Stomach smooth muscle (tissue), 2 donors: ENCODE measurements around the gene RAB34.

ENCODE experiments used
- H3K27ac ChIP-seq: one replicate; pipeline ENCODE4 v1.7.0; 2013; ENCODE audit warnings: mild to moderate bottlenecking, low read length, inconsistent platforms
- H3K27me3 ChIP-seq, 2 donors: one replicate each; pipeline ENCODE4 v1.7.0; 2013; ENCODE audit warnings: low read length in 2 of 2; ENCODE audit not compliant: insufficient read depth in 2 of 2, control insufficient read depth in 1 of 2
- H3K36me3 ChIP-seq, 2 donors: one replicate each; pipeline ENCODE4 v1.7.0; 2013; ENCODE audit warnings: low read length in 2 of 2; ENCODE audit not compliant: control insufficient read depth in 2 of 2, insufficient read depth in 2 of 2
- H3K4me1 ChIP-seq: one replicate; pipeline ENCODE4 v1.7.0; 2013; ENCODE audit warnings: low read length; ENCODE audit not compliant: control insufficient read depth, insufficient read depth
- H3K4me3 ChIP-seq, 2 donors: one replicate each; pipeline ENCODE4 v1.7.0; 2013; ENCODE audit warnings: low read length in 2 of 2
- H3K9ac ChIP-seq, 2 donors: one replicate each; pipeline ENCODE4 v1.7.0; 2013; ENCODE audit warnings: low read length in 2 of 2, mild to moderate bottlenecking in 1 of 2
- H3K9me3 ChIP-seq, 2 donors: one replicate each; pipeline ENCODE4 v1.7.0; 2013; ENCODE audit warnings: low read length in 2 of 2; ENCODE audit not compliant: control insufficient read depth in 2 of 2
- donor health status: healthy.
- donor health status: Pancreatic carcinoma.

Gene RAB34

DNA sequence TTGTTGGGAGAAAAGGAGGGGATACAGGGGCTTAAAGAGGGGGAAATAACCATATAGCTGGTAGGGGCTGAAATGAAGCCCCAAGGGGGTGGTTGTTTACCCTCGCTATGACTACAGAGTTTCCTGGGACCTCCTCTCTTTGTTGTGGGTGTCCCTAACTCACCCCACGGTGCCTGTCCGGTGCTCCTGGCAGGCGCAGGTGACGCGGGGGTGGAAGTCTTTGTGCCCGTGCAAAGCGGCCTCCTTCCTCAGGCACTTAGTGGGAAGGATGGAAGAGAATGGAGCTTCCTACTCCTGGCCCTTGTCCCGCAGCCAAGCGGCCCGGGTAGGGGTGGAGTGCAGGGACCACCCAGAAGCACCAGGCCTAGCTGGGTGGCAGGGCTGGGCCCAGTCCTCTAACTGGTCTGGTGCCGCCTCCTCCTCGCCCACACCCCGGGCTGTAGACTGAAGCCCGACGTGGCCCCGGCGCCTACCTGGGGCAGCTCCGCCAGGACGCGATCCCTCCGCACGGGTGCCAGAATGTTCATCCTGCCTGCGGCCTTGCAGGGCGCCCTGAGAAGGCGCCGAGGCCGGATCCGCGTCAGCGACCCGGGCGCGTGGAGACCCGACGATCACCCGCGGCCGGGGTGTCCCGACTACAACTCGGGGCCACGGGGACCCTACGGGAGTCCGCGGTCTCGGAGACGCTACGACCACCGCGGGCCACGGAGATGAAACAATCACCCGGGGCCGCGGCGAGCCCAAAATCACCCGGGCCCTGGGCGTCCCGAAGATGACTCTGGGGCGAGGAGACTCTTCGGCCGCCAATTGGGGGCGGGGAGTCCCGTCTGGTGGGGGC is 709 bp downstream of the RAB34 start:
- H3K4me1 ChIP-seq: peaks cover 49% of the 10 kb centered on the region
- H3K27ac ChIP-seq: peak overlapping the region; percentile 89
- peaks cover 17 to 27% of the 10 kb centered on the region in 2 donors for H3K36me3 ChIP-seq
- H3K27me3 ChIP-seq: no peaks in the 10 kb centered on the region
- H3K9ac ChIP-seq: peak overlapping the region; percentile 85 to 89
- H3K9me3 ChIP-seq: no peaks in the 10 kb centered on the region
- peak overlapping the region; percentile 64 to 81 for H3K4me3 ChIP-seq

DNA sequence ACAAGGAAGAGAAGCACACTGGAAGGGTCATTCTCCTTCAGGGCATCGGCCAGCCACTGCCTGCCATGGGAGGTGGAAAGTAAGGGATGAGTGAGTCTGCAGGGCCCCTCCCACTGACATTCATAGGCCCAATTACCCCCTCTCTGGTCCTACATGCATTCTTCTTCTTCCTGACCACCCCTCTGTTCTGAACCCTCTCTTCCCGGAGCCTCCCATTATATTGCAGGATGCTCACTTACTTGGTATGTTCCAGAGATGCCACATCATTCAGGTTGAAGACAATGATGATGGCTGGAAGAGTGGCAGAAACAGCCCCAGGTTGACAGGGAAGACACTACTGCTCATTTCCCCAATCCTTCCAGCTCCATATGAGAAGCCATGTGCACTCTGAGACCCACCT is 2.5 kb downstream of the RAB34 start:
- Histone ChIP-seq H3K9me3 (no peaks in the 10 kb centered on the region), H3K27ac (no peak overlapping the region), H3K9ac (no peak overlapping the region), H3K4me3 (no peak overlapping the region), H3K4me1 (peaks cover 43% of the 10 kb centered on the region), H3K36me3 (peaks cover 17 to 22% of the 10 kb centered on the region in 2 donors), H3K27me3 (no peaks in the 10 kb centered on the region)

DNA sequence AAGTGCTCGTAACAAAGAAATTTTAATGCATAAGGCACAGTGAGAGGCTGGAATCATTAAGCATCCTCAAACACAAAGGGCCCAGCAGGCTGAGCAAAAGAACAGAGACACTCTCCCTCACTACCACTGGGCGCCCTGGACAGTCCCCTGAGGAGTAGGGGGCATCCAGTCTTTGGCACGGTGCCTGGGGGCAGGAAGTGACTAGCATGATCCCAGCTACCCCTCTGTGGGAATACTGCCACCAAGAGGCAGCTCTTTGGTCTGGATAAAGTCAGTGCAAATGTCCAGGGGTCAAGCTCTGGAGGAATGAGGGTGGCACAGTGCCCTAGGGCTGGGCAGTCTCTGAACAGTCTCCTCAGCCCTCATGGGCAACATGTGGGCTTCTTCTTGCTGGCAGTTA is 3.4 kb downstream of the RAB34 start:
- Histone ChIP-seq H3K4me1 (peaks cover 45% of the 10 kb centered on the region), H3K36me3 (peaks cover 17 to 22% of the 10 kb centered on the region in 2 donors), H3K27ac (no peak overlapping the region)

DNA sequence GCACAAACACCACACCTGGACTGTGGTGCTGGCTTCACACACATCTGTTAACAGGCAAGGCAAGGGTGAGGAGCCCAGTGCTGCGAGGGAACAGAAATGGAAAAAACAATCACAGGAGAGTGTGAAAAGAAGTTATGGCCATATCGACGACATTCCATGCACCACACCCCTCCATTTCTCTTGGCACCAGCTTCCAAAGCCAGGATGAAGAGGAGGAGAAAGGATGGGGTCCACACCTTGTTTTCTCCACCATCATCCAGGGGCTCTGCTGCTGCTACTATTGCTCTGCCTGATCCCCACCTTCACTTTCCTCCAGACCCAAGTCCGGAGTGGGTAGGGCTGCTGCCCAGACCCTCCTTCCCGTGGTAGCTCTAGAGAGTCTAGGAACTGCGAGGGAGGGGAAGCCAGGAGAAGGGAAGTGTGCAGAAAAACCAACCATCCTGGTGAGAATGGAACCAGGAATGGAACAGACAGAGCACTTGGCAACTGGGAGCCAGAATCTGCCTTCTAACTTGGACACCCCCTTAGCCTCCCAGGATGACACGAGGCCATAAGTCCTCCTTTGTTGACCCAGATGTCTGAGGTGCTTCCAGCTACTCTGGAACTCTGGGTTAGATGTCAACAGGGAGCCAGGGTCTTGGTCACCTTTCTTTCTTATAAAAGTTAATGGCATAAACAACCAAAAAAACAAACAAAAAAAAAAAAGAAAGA is 4.8 kb downstream of the RAB34 start:
- H3K27ac ChIP-seq: no peak overlapping the region
- H3K9me3 ChIP-seq: no peaks in the 10 kb centered on the region
- H3K36me3 ChIP-seq: peaks cover 17 to 22% of the 10 kb centered on the region in 2 donors
- H3K4me1 ChIP-seq: peaks cover 31% of the 10 kb centered on the region
- no peak overlapping the region for H3K4me3 ChIP-seq
- no peak overlapping the region for H3K9ac ChIP-seq
- H3K27me3 ChIP-seq: no peaks in the 10 kb centered on the region

More for the DNA sequence above, 3.4 kb downstream of the RAB34 start:
- Histone ChIP-seq H3K9ac (no peak overlapping the region), H3K27me3 (no peaks in the 10 kb centered on the region), H3K9me3 (no peaks in the 10 kb centered on the region), H3K4me3 (no peak overlapping the region)

DNA sequence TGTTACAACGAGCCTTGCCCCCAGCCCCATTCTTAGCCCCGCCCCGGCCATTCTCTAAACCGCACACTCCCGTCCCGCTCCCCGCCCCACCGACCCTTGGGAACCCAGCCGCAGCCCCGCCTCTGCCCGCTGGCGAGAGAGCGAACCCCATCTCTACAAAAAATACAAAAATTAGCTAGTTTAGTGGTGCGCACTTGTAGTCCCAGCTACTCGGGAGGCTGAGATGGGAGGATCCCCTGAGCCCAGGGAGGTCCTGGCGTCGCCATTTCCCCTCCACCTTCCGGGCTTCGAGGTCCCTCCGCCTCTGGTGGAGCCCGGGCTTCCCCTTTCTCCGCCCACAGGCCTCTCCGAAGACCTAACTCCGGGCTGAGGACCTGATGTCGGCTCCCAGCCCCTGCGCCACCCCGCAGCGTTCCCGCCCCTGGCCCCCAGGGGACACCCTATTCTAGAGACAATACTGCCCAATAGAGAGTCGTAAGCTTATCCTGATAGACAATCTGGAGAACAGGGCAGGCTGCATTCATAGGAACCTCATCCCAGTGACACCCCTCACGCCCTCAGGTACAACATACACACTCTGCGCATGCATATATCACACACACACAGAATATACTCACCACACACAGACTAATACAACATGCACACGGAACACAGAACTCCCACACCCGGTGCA is 5.5 kb downstream of the RAB34 start:
- peaks cover 28% of the 10 kb centered on the region for H3K4me1 ChIP-seq
- peaks cover 17 to 22% of the 10 kb centered on the region in 2 donors for H3K36me3 ChIP-seq
- peak overlapping the region; percentile 54 to 77 for H3K4me3 ChIP-seq
- H3K27ac ChIP-seq: peak overlapping the region; percentile 79
- H3K9me3 ChIP-seq: no peaks in the 10 kb centered on the region
- no peaks in the 10 kb centered on the region for H3K27me3 ChIP-seq
- peak overlapping the region in 1 of 2 donors; percentile 73 for H3K9ac ChIP-seq

DNA sequence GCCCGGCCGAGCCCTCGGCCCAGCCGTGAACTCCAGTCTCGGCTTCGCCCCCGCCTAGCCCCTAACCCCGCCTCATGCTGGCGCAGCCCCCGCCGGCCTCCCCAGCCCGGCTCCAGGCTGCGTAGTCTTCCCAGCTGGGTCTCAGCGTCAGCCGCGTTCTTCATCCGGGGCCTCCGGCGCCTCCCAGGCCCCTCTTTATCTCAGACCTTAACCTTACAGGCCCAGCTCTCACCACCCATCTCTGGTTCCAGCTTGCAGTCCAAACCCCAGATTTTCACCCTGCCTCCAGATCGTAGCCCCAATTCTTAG is 6.0 kb downstream of the RAB34 start, which contains the start of gene PROCA1:
TSS of gene PROCA1 (minus strand) at position 166 of the 309 bp plus-strand sequence. CDS start 228 bp downstream, outside the sequence.
- Histone ChIP-seq H3K4me1 (peaks cover 23% of the 10 kb centered on the region), H3K27ac (peak within 1 kb of the TSS; percentile 79), H3K27me3 (no peaks in the 10 kb centered on the region), H3K9ac (peak within 1 kb of the TSS; percentile 73 to 82), H3K36me3 (peaks cover 17 to 22% of the 10 kb centered on the region in 2 donors), H3K4me3 (peak within 1 kb of the TSS; percentile 77 to 79), H3K9me3 (no peaks in the 10 kb centered on the region)

DNA sequence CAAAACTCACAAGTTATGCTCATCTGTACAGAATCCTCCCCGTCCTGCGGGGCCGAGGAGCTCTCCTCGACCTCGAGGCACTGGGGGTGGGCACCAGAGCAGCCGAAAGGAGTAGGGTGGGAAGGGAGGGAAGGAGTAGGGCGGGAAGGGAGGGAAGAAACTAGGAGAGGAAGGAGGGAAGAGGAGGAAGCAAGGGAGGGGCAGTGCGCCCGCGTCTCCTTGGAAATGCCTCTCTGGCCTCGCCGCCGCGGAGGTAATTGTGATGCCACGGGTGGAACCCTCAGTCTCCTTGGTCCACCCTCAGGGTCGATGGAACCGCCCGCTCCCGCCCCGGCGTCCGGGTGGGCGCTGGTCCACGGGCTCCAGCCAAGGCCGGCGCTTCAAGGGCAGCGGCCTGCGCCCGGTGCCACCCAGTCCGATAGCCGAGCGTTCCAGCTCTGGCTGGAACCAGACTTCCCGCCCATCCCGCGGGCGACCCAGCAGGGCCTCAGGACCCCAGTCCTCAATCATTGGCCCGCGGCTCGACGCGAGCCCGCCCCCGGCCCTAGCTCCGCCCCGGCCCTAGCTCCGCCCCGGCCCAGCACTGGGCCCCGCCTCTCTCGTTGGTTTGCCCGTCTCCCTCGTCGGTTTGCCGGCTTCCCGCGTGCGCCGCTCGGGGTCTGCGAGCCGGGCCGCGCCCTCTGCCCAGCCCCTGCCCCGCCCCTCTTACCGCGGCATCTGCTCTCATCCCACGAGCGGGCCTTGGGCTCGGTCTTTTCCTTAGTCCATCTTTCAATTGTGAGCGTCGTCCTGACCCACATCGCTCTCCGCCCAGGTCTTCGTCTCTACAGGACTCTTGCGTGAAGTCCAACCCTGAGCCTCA is 6.6 kb downstream of the RAB34 start:
- H3K36me3 ChIP-seq: peaks cover 17 to 22% of the 10 kb centered on the region in 2 donors
- no peaks in the 10 kb centered on the region for H3K9me3 ChIP-seq
- peaks cover 19% of the 10 kb centered on the region for H3K4me1 ChIP-seq
- H3K27me3 ChIP-seq: no peaks in the 10 kb centered on the region
- H3K27ac ChIP-seq: peak overlapping the region; percentile 79
- peak overlapping the region; percentile 77 to 79 for H3K4me3 ChIP-seq
- H3K9ac ChIP-seq: peak overlapping the region; percentile 73 to 82

DNA sequence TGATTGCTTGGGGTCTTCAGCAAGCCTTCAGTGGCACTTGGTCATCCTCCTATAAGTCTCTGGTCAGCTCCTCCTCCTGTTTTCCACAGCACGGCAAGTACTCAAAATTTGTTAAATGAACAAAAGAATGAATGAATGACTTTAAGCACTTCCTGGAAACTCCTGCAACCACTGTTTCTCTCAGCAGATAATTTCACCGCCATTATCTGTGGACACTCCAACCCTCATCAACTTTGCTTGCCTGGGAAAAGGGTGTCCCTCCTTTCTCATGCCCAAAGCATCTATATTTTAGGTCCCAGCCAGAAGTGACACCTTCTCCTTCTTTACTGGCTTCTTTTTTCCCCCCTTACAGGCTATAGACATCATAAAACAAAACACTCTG is 10.3 kb downstream of the RAB34 start:
- Histone ChIP-seq H3K27me3 (no peaks in the 10 kb centered on the region), H3K4me1 (peaks cover 16% of the 10 kb centered on the region), H3K27ac (no peak overlapping the region), H3K36me3 (peaks cover 7 to 14% of the 10 kb centered on the region in 2 donors), H3K9ac (no peak overlapping the region), H3K9me3 (no peaks in the 10 kb centered on the region), H3K4me3 (no peak overlapping the region)

DNA sequence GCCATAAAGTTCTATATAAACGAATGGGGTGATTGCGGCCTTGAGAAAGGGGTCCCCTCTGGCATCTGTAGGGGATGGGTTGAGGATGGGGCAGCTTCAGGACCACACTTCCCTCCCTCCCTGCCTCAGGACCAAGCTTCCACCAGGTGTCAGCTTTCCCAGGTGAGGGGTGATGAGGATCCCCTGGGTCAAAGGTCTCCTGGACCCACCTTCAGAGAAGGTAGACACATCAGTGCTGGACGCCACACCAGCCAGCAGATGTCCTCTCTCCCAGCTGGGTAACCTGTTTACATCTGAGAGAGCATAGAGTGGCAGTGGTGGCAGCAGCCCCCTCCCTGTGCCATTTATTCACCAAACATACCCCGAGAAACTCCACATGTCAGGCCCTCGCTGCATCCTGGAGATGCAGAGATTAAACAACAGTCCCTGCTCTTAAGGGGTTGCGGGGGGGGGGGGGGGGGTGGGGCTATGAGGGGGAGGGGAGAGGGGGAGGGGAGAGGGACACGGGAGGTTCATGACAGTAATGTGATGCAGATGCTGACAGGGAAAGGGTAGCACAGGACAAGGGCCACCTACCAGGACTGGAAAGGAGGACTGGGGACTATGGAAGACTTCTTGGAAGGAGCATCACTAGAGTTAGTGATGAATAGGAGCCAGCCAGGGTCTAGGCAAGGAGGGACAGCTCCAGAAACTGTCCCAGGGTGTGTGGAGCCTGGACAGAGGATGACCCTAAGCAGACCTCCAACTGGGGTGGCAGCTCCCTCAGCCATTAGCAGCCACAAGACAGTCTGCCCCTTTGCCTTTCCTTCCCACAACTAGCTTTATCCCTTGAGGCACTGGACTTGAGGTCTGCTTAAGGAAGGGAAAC is 11.0 kb downstream of the RAB34 start:
- Histone ChIP-seq H3K27ac (no peak overlapping the region), H3K4me1 (peaks cover 12% of the 10 kb centered on the region), H3K9ac (no peak overlapping the region), H3K27me3 (no peaks in the 10 kb centered on the region), H3K4me3 (no peak overlapping the region), H3K36me3 (peaks cover 11 to 21% of the 10 kb centered on the region in 2 donors), H3K9me3 (no peaks in the 10 kb centered on the region)
